Lower leg skin (tissue), 4 donors: ENCODE measurements around the gene HTR5A. TPM values are rescaled to one million over a fixed set of nuclear protein-coding genes. Genes with fewer than 3 reads are reported as not detected.

ENCODE experiments used
- DNase-seq, 2 donors: peaks; one replicate each; pipeline ENCODE4 v3.0.0-alpha.2; 2019; ENCODE audit warnings: low spot score in 2 of 2
- H3K4me3 ChIP-seq: fragments of 200-600 bp; sonication (generic); 2 replicates; pipeline ENCODE4 v1.5.1; 2017; ENCODE audit warnings: mild to moderate bottlenecking, low read depth; ENCODE audit not compliant: poor library complexity, severe bottlenecking
- CTCF ChIP-seq, 3 donors: fragments of 450-650 bp; IDR thresholded peaks; one replicate each; pipeline ENCODE4 v1.5.1; 2016; ENCODE audit warnings: antibody characterized with exemption in 3 of 3, mild to moderate bottlenecking in 3 of 3, moderate library complexity in 2 of 3
- POLR2A ChIP-seq, 2 donors: fragments of 450-650 bp; IDR thresholded peaks; one replicate each; pipeline ENCODE4 v1.6.1; 2016 to 2017; ENCODE audit warnings: antibody characterized with exemption in 2 of 2, mild to moderate bottlenecking in 1 of 2, moderate library complexity in 1 of 2
- WGBS, 2 donors: methylation state at CpG; one replicate each; pipeline ENCODE4 v1.1.5; 2018; 5-methylcytosine and 5-hydroxymethylcytosine counted together
- intact Hi-C: fragments of 100-400 bp; cut with DNase I; formaldehyde crosslinking; loops from one replicate; pipeline ENCODE4 v1.15.0; 2023; ENCODE audit warnings: low total_unique reads
- total RNA-seq, 4 donors: library from RNA; depleted of rRNA; stranded (reverse); fragments of >200 nt; gene quantifications; one replicate each; pipeline ENCODE4 v1.1.0, GENCODE V29; 2016

HTR5A gene
- total RNA-seq, 4 donors from 2014 or later: not detected

- 70 to 79% methylated on average over 8 of the region's 8 CpGs for WGBS, 2 donors
- no peak for DNase-seq
- intact Hi-C loops: no loop called here
These were observed 1.9 kb downstream of the HTR5A start for GRCh38 chr7:155071916-155072571.

GRCh38 chr7:155073922-155074321 is 3.8 kb downstream of the HTR5A start:
- H3K4me3 ChIP-seq: no peak overlapping the region
- intact Hi-C loops: no loop called here
- no peak for TF ChIP-seq CTCF (IDR thresholded peaks at IDR 0.05)
- no peak for TF ChIP-seq POLR2A (IDR thresholded peaks at IDR 0.05)

More at GRCh38 chr7:155071916-155072571, 1.9 kb downstream of the HTR5A start:
- TF ChIP-seq POLR2A (IDR thresholded peaks at IDR 0.05): no peak
- no peak for TF ChIP-seq CTCF (IDR thresholded peaks at IDR 0.05)
- H3K4me3 ChIP-seq: no peak overlapping the region

GRCh38 chr7:155084021-155084420 is 13.9 kb downstream of the HTR5A start:
- WGBS, 2 donors: 87 to 96% methylated on average over 14 of the region's 14 CpGs
- no peak overlapping the region for H3K4me3 ChIP-seq
- TF ChIP-seq CTCF (IDR thresholded peaks at IDR 0.05) (no peak), POLR2A (IDR thresholded peaks at IDR 0.05) (no peak)
- no peak for DNase-seq
- intact Hi-C loops: no loop called here

More at GRCh38 chr7:155073922-155074321, 3.8 kb downstream of the HTR5A start:
- DNase-seq: no peak

GRCh38 chr7:155084969-155085368 is 14.8 kb downstream of the HTR5A start:
- H3K4me3 ChIP-seq: no peak overlapping the region
- WGBS, 2 donors: 81 to 82% methylated on average over 5 of the region's 5 CpGs
- DNase-seq: no peak
- intact Hi-C loops: no loop called here
- TF ChIP-seq CTCF (IDR thresholded peaks at IDR 0.05) (no peak), POLR2A (IDR thresholded peaks at IDR 0.05) (no peak)

- DNase-seq: no peak
- H3K4me3 ChIP-seq: no peak overlapping the region
- intact Hi-C loops: no loop called here
- TF ChIP-seq POLR2A (IDR thresholded peaks at IDR 0.05): no peak
- TF ChIP-seq CTCF (IDR thresholded peaks at IDR 0.05): no peak
- WGBS, 2 donors: 53 to 67% methylated on average over 4 of the region's 4 CpGs
These were observed 20.6 kb downstream of the HTR5A start for GRCh38 chr7:155090684-155091083.

GRCh38 chr7:155093596-155093995 is 23.5 kb downstream of the HTR5A start:
- DNase-seq: no peak
- intact Hi-C loops: no loop called here
- WGBS, 2 donors: 70 to 77% methylated on average over 2 of the region's 2 CpGs
- no peak overlapping the region for H3K4me3 ChIP-seq
- no peak for TF ChIP-seq POLR2A (IDR thresholded peaks at IDR 0.05)
- no peak for TF ChIP-seq CTCF (IDR thresholded peaks at IDR 0.05)
